NB4 (cell line): ENCODE measurements around the gene BTBD9.

Experiments used
- CTCF ChIP-seq: IDR thresholded peaks from one replicate; pipeline ENCODE4 v1.5.1; 2012; ENCODE audit warnings: low read depth, low read length
- MAX ChIP-seq: IDR thresholded peaks from 2 replicates; pipeline ENCODE4 v1.6.1; 2011; ENCODE audit warnings: low read depth, low read length
- MYC ChIP-seq: IDR thresholded peaks from 2 replicates; pipeline ENCODE4 v1.6.1; 2011; ENCODE audit warnings: low read depth, low read length
- POLR2A ChIP-seq: IDR thresholded peaks from 2 replicates; pipeline ENCODE4 v1.6.1; 2011; ENCODE audit warnings: mild to moderate bottlenecking; ENCODE audit not compliant: insufficient read length; ENCODE audit errors: extremely low read depth

- TF ChIP-seq CTCF = no peak
- TF ChIP-seq POLR2A = no peak
- no peak for TF ChIP-seq MYC
- no peak for TF ChIP-seq MAX
Observed at GRCh38 chr6:38634518-38634917, 5.2 kb downstream of the BTBD9 start.
